A673 (cell line): Measurements from ENCODE around the gene ZNF2. TPM values are rescaled to one million over a fixed set of nuclear protein-coding genes. Genes with fewer than 3 reads are reported as not detected.
A peak's percentile ranks its signal among the peaks of the same experiment; 100 is the strongest.

ENCODE experiments used
- BruUV-seq: library from RNA; stranded (reverse); fragments of 400-500 nt; replicated peaks from 2 replicates; lab custom pipeline; 2021; lab: Mats Ljungman, UMichigan
- CTCF ChIA-PET: fragments of 300-600 bp; sonication (Branson Sonifier 250); formaldehyde crosslinking; loops from one replicate; lab custom pipeline; 2022; ENCODE audit warnings: antibody characterized with exemption; lab: Charles Lee
- POLR2A ChIA-PET: fragments of 300-600 bp; sonication (Branson Sonifier 250); formaldehyde crosslinking; loops from one replicate; lab custom pipeline; 2022; ENCODE audit warnings: antibody characterized with exemption; ENCODE audit not compliant: low non-redundant PET; lab: Charles Lee
- DNase-seq: peaks from one replicate; pipeline ENCODE4 v3.0.0-alpha.2; 2015; ENCODE audit warnings: low spot score
- H3K27ac ChIP-seq: fragments of 200-600 bp; sonication (generic); 2 replicates; pipeline ENCODE4 v1.5.1; 2016; ENCODE audit warnings: mixed run types, low read depth, mild to moderate bottlenecking, mixed read lengths, antibody characterized with exemption, low read length; ENCODE audit not compliant: poor library complexity, severe bottlenecking
- H3K27me3 ChIP-seq: fragments of 200-600 bp; sonication (generic); replicated peaks from 2 replicates; pipeline ENCODE4 v1.6.1; 2017; ENCODE audit warnings: mixed run types, low read depth, mild to moderate bottlenecking, mixed read lengths, antibody characterized with exemption, low read length; ENCODE audit not compliant: insufficient read depth, poor library complexity
- H3K36me3 ChIP-seq: fragments of 200-600 bp; sonication (generic); 2 replicates; pipeline ENCODE4 v1.6.1; 2016; ENCODE audit warnings: mixed run types, mild to moderate bottlenecking, mixed read lengths, antibody characterized with exemption, low read length; ENCODE audit not compliant: insufficient read depth, poor library complexity, severe bottlenecking
- H3K4me1 ChIP-seq: fragments of 200-600 bp; sonication (generic); 2 replicates; pipeline ENCODE4 v1.6.1; 2017; ENCODE audit warnings: mixed run types, mild to moderate bottlenecking, mixed read lengths, antibody characterized with exemption, low read length; ENCODE audit not compliant: insufficient read depth, poor library complexity, severe bottlenecking
- H3K4me3 ChIP-seq: fragments of 200-600 bp; sonication (generic); 2 replicates; pipeline ENCODE4 v1.5.1; 2016; ENCODE audit warnings: low read depth, mixed run types, mild to moderate bottlenecking, mixed read lengths, low read length; ENCODE audit not compliant: poor library complexity, severe bottlenecking
- H3K9me3 ChIP-seq: fragments of 200-600 bp; sonication (generic); 2 replicates; pipeline ENCODE4 v1.6.1; 2016; ENCODE audit warnings: mixed run types, low read depth, mild to moderate bottlenecking, mixed read lengths, antibody characterized with exemption, low read length; ENCODE audit not compliant: poor library complexity, severe bottlenecking
- CTCF ChIP-seq: fragments of 300-800, 200-600 bp; sonication (generic); conservative IDR thresholded peaks from 2 replicates; pipeline ENCODE4 v1.5.1; 2017; ENCODE audit warnings: low read depth, mild to moderate bottlenecking, antibody characterized with exemption, low read length, moderate library complexity, mixed read lengths
- EZH2 ChIP-seq: fragments of 200-600 bp; sonication (generic); IDR thresholded peaks from 2 replicates; pipeline ENCODE4 v1.6.1; 2017; ENCODE audit warnings: borderline replicate concordance, low read depth, mild to moderate bottlenecking, mixed read lengths, antibody characterized with exemption, low read length; ENCODE audit not compliant: poor library complexity, severe bottlenecking
- intact Hi-C: fragments of 100-400 bp; cut with micrococcal nuclease; formaldehyde crosslinking; loops from one replicate; pipeline ENCODE4 v1.10.0; 2022; ENCODE audit not compliant: unreplicated experiment
- total RNA-seq: library from RNA; stranded (reverse); gene quantifications from 2 replicates; pipeline ENCODE4 v1.2.3, GENCODE V29; 2021

ZNF2 gene
- total RNA-seq, 1 experiment from 2014 or later: 4.6 TPM

- intact Hi-C loops: loop anchor here (5.0 kb wide), 1 partner anchor 40 kb away; the partner anchor contains the start of gene ZNF2
- peak within 1 kb of the TSS; percentile 74 for H3K27ac ChIP-seq
- H3K4me3 ChIP-seq: peak within 1 kb of the TSS; percentile 75
- H3K27me3 ChIP-seq: no peaks in the 10 kb centered on the region
- peaks cover 22% of the 10 kb centered on the region for H3K36me3 ChIP-seq
- peaks cover 3% of the 10 kb centered on the region for H3K4me1 ChIP-seq
- TSS peak; percentile 53 for BruUV-seq
- ChIA-PET CTCF (no interaction called here), POLR2A (no interaction called here)
- peak; percentile 55 for TF ChIP-seq CTCF
- TF ChIP-seq EZH2: no peak
- peak; percentile 90 for DNase-seq
- H3K9me3 ChIP-seq: peaks cover 25% of the 10 kb centered on the region
Observed at GRCh38 chr2:95207111-95207961, 41.7 kb downstream of the ZNF2 start, which contains the start of gene ZNF892. ZNF892 (plus strand) TSS chr2:95207521; CDS start chr2:95207816, 295 bp downstream.

DNA sequence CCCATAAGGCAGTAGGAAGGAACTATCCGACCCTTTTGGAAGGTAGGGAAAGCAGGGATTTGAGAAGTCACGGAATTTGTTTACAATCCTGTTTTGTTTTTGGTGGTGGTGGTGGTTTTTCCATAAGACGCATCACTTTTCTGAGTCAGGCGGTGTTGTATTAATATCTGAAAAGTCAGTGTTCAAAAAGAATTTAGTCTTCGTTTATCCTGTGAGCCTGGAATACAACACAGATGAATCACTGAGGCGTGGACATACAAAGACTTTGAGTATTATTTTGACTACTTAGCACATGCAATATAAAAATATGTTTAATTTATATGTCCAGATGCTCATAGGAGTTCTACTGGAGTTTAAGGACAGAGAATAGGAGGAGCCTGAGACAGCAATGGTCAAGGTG, 42.5 kb downstream of the ZNF2 start:
- TF ChIP-seq EZH2 (no peak), CTCF (no peak)
- Histone ChIP-seq H3K4me3 (peak overlapping the region; percentile 75), H3K4me1 (peaks cover 3% of the 10 kb centered on the region), H3K27ac (no peak overlapping the region), H3K27me3 (no peaks in the 10 kb centered on the region), H3K36me3 (peaks cover 25% of the 10 kb centered on the region), H3K9me3 (peaks cover 33% of the 10 kb centered on the region)
- no peak for DNase-seq
- intact Hi-C loops: loop anchor here (5.0 kb wide), 1 partner anchor 41 kb away; the partner anchor contains the start of gene ZNF2
- CTCF ChIA-PET: no interaction called here
- BruUV-seq: no TSS peak
- POLR2A ChIA-PET: no interaction called here

GRCh38 chr2:95215018-95215612, 49.5 kb downstream of the ZNF2 start:
- no TSS peak for BruUV-seq
- Histone ChIP-seq H3K4me3 (no peak overlapping the region), H3K27ac (no peak overlapping the region), H3K9me3 (peaks cover 87% of the 10 kb centered on the region), H3K4me1 (no peaks in the 10 kb centered on the region), H3K27me3 (no peaks in the 10 kb centered on the region), H3K36me3 (peaks cover 43% of the 10 kb centered on the region)
- intact Hi-C loops: no loop called here
- no peak for TF ChIP-seq CTCF
- TF ChIP-seq EZH2: no peak
- DNase-seq: no peak
- ChIA-PET POLR2A (no interaction called here), CTCF (no interaction called here)
